Upper lobe of left lung (tissue), 6 donors: Measurements from ENCODE around the gene FLT4. TPM values are rescaled to one million over a fixed set of nuclear protein-coding genes. Genes with fewer than 3 reads are reported as not detected.

Experiments used
- ATAC-seq, 2 donors: fragments of 200-7000 bp; cut with Tn5 transposase; one replicate each; pipeline ENCODE4 v1.9.1; 2022; ENCODE audit warnings: mild to moderate bottlenecking in 2 of 2, moderate library complexity in 2 of 2; ENCODE audit not compliant: low FRiP score in 2 of 2
- DNase-seq, 2 donors: peaks; one replicate each; pipeline ENCODE4 v3.0.0-alpha.2; 2019 to 2020
- H3K27ac ChIP-seq, 4 donors: fragments of 200-600 bp; sonication (generic); one replicate each; pipeline ENCODE4 v1.5.1; 2016 to 2019
- H3K27me3 ChIP-seq, 4 donors: fragments of 200-600 bp; sonication (generic); one replicate each; pipeline ENCODE4 v1.5.1; 2017 to 2019
- H3K36me3 ChIP-seq, 4 donors: fragments of 200-600 bp; sonication (generic); one replicate each; pipeline ENCODE4 v1.5.1; 2016 to 2019
- H3K4me1 ChIP-seq, 4 donors: fragments of 200-600 bp; sonication (generic); one replicate each; pipeline ENCODE4 v1.5.1; 2018 to 2019
- H3K4me3 ChIP-seq, 4 donors: fragments of 200-600 bp; sonication (generic); one replicate each; pipeline ENCODE4 v1.5.1; 2017 to 2019; ENCODE audit warnings: mild to moderate bottlenecking in 2 of 4, moderate library complexity in 1 of 4
- H3K9me3 ChIP-seq, 4 donors: fragments of 200-600 bp; sonication (generic); one replicate each; pipeline ENCODE4 v1.5.1; 2018 to 2019
- EP300 ChIP-seq, 4 donors: sonication (generic); formaldehyde crosslinking; IDR thresholded peaks; one replicate each; pipeline ENCODE4 v1.5.1; 2017; ENCODE audit warnings: antibody characterized with exemption in 4 of 4, control low read depth in 2 of 4
- POLR2A ChIP-seq, 4 donors: fragments of 450-650 bp; IDR thresholded peaks; one replicate each; pipeline ENCODE4 v1.5.1; 2016 to 2017; ENCODE audit warnings: antibody characterized with exemption in 4 of 4, mild to moderate bottlenecking in 2 of 4
- POLR2AphosphoS5 ChIP-seq, 2 donors: sonication (generic); formaldehyde crosslinking; IDR thresholded peaks; one replicate each; pipeline ENCODE4 v1.5.1; 2017; ENCODE audit warnings: antibody characterized with exemption in 2 of 2
- WGBS, 2 donors: methylation state at CpG; one replicate each; pipeline ENCODE4 v1.1.5; 2017 to 2018; 5-methylcytosine and 5-hydroxymethylcytosine counted together
- total RNA-seq, 6 donors: library from RNA; depleted of rRNA in 4 of 6; stranded (reverse); fragments of >200 nt in 4 of 6; gene quantifications; one replicate each; pipeline versions ENCODE4 v1.1.0 to v1.2.1, GENCODE V29; 2016 to 2021
- TF ChIP-seq, protein P1 (sequence below), 6 experiments: fragments of 450-650 bp in 4 of 6; fragments of 200-600 bp in 2 of 6; sonication (generic) in 2 of 6; IDR thresholded peaks; one replicate each; pipeline ENCODE4 v1.5.1; 2016 to 2019; ENCODE audit warnings: antibody characterized with exemption in 6 of 6
- donor health status: DM: no; HTN: no; CAD: no; lungs with moderate emphysema.
- donor health status: DM: no; HTN: yes; CAD: no; lungs with severe emphysema.

FLT4 gene
- total RNA-seq, 6 donors from 2014 or later: 11.7 to 34.0 (median 21.2) TPM

DNA sequence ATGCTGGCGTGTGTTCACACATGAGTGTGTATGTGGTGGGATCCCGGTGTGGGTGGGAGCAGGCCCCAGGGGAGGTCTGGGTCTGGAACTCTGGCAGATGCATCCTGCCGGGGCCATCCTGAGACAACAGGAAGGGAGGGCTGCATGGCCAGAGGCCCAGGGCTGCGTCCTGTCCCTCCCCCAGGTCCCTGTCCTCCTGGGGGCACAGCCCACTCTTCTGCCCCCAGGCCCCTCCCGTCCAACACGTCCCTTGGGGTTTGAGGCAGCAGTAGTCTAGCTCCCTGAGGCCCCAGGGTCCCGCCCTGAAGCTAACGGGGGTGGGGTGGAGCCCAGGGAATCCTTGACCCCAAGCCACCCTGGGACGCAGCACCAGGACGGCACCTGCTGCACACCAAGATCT lies 16.6 kb downstream of the FLT4 start:
- 56 to 68% methylated on average over 3 to 10 of the region's 10 CpGs for WGBS, 2 donors
- H3K27me3 ChIP-seq: no peaks in the 10 kb centered on the region
- DNase-seq (peak in 1 of 2 donors; percentile 52), ATAC-seq (no peak)
- peak overlapping the region in 2 of 4 donors; percentile 6 to 28 for H3K27ac ChIP-seq
- H3K9me3 ChIP-seq: no peaks in the 10 kb centered on the region
- TF ChIP-seq, protein P1, sequence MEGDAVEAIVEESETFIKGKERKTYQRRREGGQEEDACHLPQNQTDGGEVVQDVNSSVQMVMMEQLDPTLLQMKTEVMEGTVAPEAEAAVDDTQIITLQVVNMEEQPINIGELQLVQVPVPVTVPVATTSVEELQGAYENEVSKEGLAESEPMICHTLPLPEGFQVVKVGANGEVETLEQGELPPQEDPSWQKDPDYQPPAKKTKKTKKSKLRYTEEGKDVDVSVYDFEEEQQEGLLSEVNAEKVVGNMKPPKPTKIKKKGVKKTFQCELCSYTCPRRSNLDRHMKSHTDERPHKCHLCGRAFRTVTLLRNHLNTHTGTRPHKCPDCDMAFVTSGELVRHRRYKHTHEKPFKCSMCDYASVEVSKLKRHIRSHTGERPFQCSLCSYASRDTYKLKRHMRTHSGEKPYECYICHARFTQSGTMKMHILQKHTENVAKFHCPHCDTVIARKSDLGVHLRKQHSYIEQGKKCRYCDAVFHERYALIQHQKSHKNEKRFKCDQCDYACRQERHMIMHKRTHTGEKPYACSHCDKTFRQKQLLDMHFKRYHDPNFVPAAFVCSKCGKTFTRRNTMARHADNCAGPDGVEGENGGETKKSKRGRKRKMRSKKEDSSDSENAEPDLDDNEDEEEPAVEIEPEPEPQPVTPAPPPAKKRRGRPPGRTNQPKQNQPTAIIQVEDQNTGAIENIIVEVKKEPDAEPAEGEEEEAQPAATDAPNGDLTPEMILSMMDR (IDR thresholded peaks at IDR 0.05): no peak
- TF ChIP-seq POLR2A (IDR thresholded peaks at IDR 0.05): no peak
- no peak for TF ChIP-seq EP300 (IDR thresholded peaks at IDR 0.05)
- peak in 1 of 2 donors; percentile 23 for TF ChIP-seq POLR2AphosphoS5 (IDR thresholded peaks at IDR 0.05)
- peaks cover 0 to 18% (median 9%) of the 10 kb centered on the region in 4 donors for H3K4me1 ChIP-seq
- H3K4me3 ChIP-seq: no peak overlapping the region
- peaks cover 0 to 18% (median 0%) of the 10 kb centered on the region in 4 donors for H3K36me3 ChIP-seq

DNA sequence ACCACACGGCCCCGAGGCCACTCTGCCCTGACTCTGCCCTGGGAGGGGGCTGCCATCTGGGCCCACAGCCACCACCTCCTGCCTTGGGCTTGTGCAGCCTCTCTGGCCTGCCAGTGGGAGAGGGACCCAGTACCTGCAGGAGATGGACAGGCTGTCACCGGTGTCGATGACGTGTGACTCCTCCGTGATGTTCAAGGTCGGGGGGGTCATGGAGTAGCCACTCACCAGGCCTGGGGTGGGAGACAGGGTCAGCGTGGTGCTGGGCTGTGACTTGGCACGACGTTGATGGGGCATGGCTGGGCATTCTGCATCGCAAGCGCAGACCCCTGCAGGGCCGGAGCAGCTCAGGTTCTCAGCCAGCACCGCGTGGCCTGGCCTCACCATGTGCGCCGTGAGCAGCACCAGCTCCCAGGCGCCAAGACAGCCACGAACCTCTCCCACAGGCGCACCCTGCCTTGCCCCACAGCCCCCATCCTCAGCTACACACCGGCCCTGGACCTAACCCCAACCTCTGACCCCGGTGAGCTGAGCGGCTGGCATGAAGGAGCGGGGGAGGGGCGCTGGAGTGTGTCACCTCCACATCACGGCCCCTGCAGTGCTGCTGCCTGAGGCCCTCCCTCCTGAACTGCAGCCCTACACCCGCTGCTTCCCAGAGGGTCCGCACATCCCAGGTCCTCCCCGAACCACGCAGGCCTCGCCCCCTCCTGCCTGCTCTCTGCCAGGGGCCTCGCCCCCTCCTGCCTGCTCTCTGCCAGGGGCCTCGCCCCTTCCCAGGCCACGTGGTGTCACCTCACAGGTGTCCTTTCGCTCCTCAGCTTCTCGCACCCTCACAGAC lies 17.6 kb downstream of the FLT4 start:
- Histone ChIP-seq H3K4me3 (no peak overlapping the region), H3K36me3 (peaks cover 0 to 18% (median 0%) of the 10 kb centered on the region in 4 donors), H3K27me3 (no peaks in the 10 kb centered on the region), H3K4me1 (peaks cover 0 to 16% (median 9%) of the 10 kb centered on the region in 4 donors), H3K9me3 (no peaks in the 10 kb centered on the region), H3K27ac (peak overlapping the region in 2 of 4 donors; percentile 22 to 56)
- 72 to 73% methylated on average over 32 of the region's 36 CpGs for WGBS, 2 donors
- ATAC-seq (no peak), DNase-seq (peak in 1 of 2 donors; percentile 66)
- TF ChIP-seq, protein P1 (IDR thresholded peaks at IDR 0.05): no peak
- TF ChIP-seq POLR2AphosphoS5 (IDR thresholded peaks at IDR 0.05) (no peak), POLR2A (IDR thresholded peaks at IDR 0.05) (no peak), EP300 (IDR thresholded peaks at IDR 0.05) (no peak)

DNA sequence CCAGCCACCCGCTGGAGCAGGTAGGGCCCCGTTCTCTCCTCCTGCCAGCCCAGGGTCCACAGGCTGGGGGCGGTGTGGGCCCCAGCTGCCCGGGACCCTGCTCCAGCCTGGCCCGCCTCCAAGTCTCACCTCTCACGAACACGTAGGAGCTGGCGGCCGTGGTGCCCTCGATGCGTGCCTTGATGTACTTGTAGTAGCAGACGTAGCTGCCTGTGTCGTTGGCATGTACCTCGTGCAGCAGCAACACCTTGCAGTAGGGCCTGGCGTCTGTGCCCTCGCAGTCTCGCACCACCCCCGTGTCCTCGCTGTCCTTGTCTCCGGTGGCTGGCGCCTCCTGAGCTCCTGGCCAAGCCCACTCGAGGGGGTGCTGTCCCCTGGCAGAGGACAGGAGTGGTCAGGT lies 19.0 kb downstream of the FLT4 start:
- Histone ChIP-seq H3K27ac (no peak overlapping the region), H3K4me1 (peaks cover 0 to 15% (median 9%) of the 10 kb centered on the region in 4 donors), H3K36me3 (peaks cover 0 to 18% (median 0%) of the 10 kb centered on the region in 4 donors), H3K4me3 (no peak overlapping the region), H3K9me3 (no peaks in the 10 kb centered on the region), H3K27me3 (no peaks in the 10 kb centered on the region)
- DNase-seq (peak in 1 of 2 donors; percentile 78), ATAC-seq (no peak)
- TF ChIP-seq POLR2A (IDR thresholded peaks at IDR 0.05) (no peak), POLR2AphosphoS5 (IDR thresholded peaks at IDR 0.05) (no peak), EP300 (IDR thresholded peaks at IDR 0.05) (no peak)
- TF ChIP-seq, protein P1 (IDR thresholded peaks at IDR 0.05): no peak
- 82 to 86% methylated on average over 7 to 21 of the region's 22 CpGs for WGBS, 2 donors

DNA sequence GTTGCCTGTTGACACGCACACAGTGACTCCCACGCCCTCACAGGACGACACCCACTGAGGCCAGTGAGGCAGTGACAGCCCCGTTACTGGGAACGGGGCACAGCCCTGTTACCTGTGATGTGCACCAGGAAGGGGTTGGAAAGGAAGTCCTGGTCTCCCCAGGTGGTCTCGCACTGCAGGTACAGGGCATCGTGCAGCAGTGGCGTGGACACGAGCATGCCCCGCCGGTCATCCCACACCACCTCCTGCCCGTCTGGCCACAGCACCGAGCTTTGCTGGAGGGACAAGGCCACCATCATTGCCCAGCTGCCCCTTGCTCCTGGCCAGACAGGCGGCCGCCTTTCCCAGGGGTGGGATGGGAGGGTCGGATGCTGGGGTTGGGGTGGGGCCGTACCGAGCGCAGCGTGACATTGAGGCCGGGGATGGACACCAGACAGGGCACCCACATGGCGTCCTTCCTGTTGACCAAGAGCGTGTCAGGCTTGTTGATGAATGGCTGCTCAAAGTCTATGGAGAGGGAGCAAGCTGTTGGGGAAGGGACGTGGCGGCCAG lies 19.5 kb downstream of the FLT4 start:
- Histone ChIP-seq H3K27ac (no peak overlapping the region), H3K4me1 (peaks cover 0 to 15% (median 9%) of the 10 kb centered on the region in 4 donors), H3K9me3 (no peaks in the 10 kb centered on the region), H3K27me3 (no peaks in the 10 kb centered on the region), H3K36me3 (peaks cover 0 to 18% (median 0%) of the 10 kb centered on the region in 4 donors), H3K4me3 (no peak overlapping the region)
- TF ChIP-seq POLR2AphosphoS5 (IDR thresholded peaks at IDR 0.05): no peak
- no peak for TF ChIP-seq EP300 (IDR thresholded peaks at IDR 0.05)
- no peak for TF ChIP-seq POLR2A (IDR thresholded peaks at IDR 0.05)
- TF ChIP-seq, protein P1 (IDR thresholded peaks at IDR 0.05): no peak
- ATAC-seq (no peak), DNase-seq (peak in 1 of 2 donors; percentile 56)
- 90 to 92% methylated on average over 15 to 25 of the region's 25 CpGs for WGBS, 2 donors
